Mesendoderm (in vitro differentiated cells): ENCODE results near the gene OR5I1.

Experiments used
- DNase-seq: peaks from one replicate; pipeline ENCODE4 v3.0.0; 2013
- H2AK5ac ChIP-seq: 2 replicates; pipeline ENCODE4 v1.6.1; 2013; ENCODE audit warnings: low read length, inconsistent platforms
- H2BK120ac ChIP-seq: 2 replicates; pipeline ENCODE4 v1.6.1; 2013; ENCODE audit warnings: low read depth, mild to moderate bottlenecking, low read length, moderate library complexity, mixed read lengths
- H2BK15ac ChIP-seq: replicated peaks from 2 replicates; pipeline ENCODE4 v1.6.1; 2013; ENCODE audit warnings: low read depth, mild to moderate bottlenecking, moderate library complexity
- H2BK5ac ChIP-seq: 2 replicates; pipeline ENCODE4 v1.6.1; 2013; ENCODE audit warnings: low read length, inconsistent platforms
- H3K18ac ChIP-seq: 2 replicates; pipeline ENCODE4 v1.6.1; 2013; ENCODE audit warnings: mild to moderate bottlenecking, low read length, mixed read lengths
- H3K23ac ChIP-seq: one replicate; pipeline ENCODE4 v1.6.1; 2013; ENCODE audit warnings: low read length
- H3K27ac ChIP-seq: 2 replicates; pipeline ENCODE4 v1.5.1; 2013; ENCODE audit warnings: low read depth, mild to moderate bottlenecking, inconsistent platforms, low read length, moderate library complexity
- H3K27me3 ChIP-seq: 2 replicates; pipeline ENCODE4 v1.6.1; 2013; ENCODE audit warnings: low read length, control low read depth, mild to moderate bottlenecking, inconsistent platforms; ENCODE audit not compliant: insufficient read depth, poor library complexity
- H3K36me3 ChIP-seq: 2 replicates; pipeline ENCODE4 v1.6.1; 2013; ENCODE audit warnings: low read length, inconsistent platforms; ENCODE audit not compliant: control insufficient read depth, insufficient read depth
- H3K4ac ChIP-seq: one replicate; pipeline ENCODE4 v1.6.1; 2013; ENCODE audit warnings: low read depth, mild to moderate bottlenecking, low read length, moderate library complexity
- H3K4me1 ChIP-seq: 2 replicates; pipeline ENCODE4 v1.6.1; 2013; ENCODE audit warnings: low read depth, low read length, inconsistent platforms; ENCODE audit not compliant: control insufficient read depth
- H3K4me2 ChIP-seq: 2 replicates; pipeline ENCODE4 v1.6.1; 2013; ENCODE audit warnings: low read length
- H3K4me3 ChIP-seq: 2 replicates; pipeline ENCODE4 v1.5.1; 2013; ENCODE audit warnings: mild to moderate bottlenecking, low read length
- H3K56ac ChIP-seq: one replicate; pipeline ENCODE4 v1.6.1; 2013; ENCODE audit warnings: low read length
- H3K79me1 ChIP-seq: 2 replicates; pipeline ENCODE4 v1.6.1; 2013; ENCODE audit warnings: low read length, inconsistent platforms
- H3K79me2 ChIP-seq: 2 replicates; pipeline ENCODE4 v1.6.1; 2013; ENCODE audit warnings: mild to moderate bottlenecking, low read length; ENCODE audit not compliant: control insufficient read depth, insufficient read depth
- H3K9ac ChIP-seq: 2 replicates; pipeline ENCODE4 v1.6.1; 2013; ENCODE audit warnings: low read length, inconsistent platforms
- H4K5ac ChIP-seq: one replicate; pipeline ENCODE4 v1.6.1; 2013; ENCODE audit warnings: low read length
- H4K8ac ChIP-seq: one replicate; pipeline ENCODE4 v1.6.1; 2013; ENCODE audit warnings: low read depth, mild to moderate bottlenecking, control low read depth, low read length, moderate library complexity
- WGBS: extraction: QIAGEN DNeasy Blood & Tissue Kit; methylation state at CpG from one replicate; pipeline ENCODE4 v1.1.7; 2013; ENCODE audit warnings: low lambda C conversion rate, missing lambda C conversion rate; ENCODE audit not compliant: insufficient coverage; ENCODE audit errors: extremely low coverage; 5-methylcytosine and 5-hydroxymethylcytosine counted together

OR5I1 gene

DNA sequence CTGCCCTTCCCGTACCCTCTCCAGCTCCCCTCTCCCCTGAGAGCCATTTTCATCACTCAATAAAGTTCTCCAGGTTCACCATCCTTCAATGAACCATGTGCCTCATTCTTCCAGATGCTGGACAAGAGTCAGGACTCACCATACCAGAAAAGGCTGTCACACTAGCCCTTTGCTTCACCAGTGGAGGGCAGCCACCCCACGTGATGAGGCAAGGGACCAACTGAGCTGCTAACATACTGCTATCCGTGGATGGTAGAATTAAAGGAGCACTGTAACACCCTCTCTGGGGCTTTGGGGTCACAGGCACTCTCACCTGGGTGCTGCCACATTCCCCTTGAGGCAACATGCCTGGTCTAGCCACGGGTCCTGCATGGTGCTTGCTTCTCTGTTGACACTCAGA lies 13.1 kb upstream of the OR5I1 start:
- peak; percentile 25 for DNase-seq
- Histone ChIP-seq H3K36me3 (no peaks in the 10 kb centered on the region), H3K23ac (no peak overlapping the region), H3K56ac (no peak overlapping the region), H3K4me1 (no peaks in the 10 kb centered on the region), H3K4me3 (no peak overlapping the region), H3K4ac (no peak overlapping the region), H3K4me2 (no peak overlapping the region), H3K18ac (no peak overlapping the region), H3K79me2 (no peaks in the 10 kb centered on the region), H3K27ac (no peak overlapping the region), H4K8ac (no peak overlapping the region), H2AK5ac (no peak overlapping the region), H3K9ac (no peak overlapping the region), H3K27me3 (no peaks in the 10 kb centered on the region), H4K5ac (no peak overlapping the region), H2BK120ac (no peak overlapping the region), H3K79me1 (no peaks in the 10 kb centered on the region), H2BK5ac (no peak overlapping the region), H2BK15ac (no peak overlapping the region)
- no CpG with 5 or more reads among the region's 4 CpGs for WGBS

DNA sequence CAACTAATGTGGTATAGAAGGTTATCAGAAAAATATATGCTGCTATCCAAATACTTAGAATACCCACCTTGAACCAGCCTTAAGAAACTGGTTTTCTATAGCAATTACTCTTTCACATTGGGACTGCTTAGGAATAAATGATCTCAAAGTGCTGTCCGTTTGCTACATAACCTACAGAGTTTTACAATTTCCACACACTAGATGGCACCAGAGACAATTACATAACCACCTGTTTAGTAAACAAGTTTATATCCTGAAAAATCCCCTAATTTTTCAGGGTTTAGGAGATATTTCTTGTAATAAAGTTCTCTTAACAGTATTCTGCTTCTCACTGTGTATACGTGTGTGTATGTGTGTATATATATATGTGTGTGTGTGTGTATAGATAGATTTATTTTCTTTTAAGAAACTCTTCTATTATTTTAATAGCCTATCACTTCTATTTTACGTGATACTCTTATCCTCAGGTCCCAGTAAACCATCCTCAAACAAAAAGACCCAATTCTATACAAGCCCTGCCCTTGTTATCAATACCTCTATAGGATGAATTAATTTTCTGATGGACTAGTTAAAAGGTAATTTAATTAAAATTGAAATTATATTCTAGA lies 6.7 kb upstream of the OR5I1 start:
- H3K4me2 ChIP-seq = no peak overlapping the region
- no peak overlapping the region for H4K5ac ChIP-seq
- no peak overlapping the region for H2BK120ac ChIP-seq
- H3K4ac ChIP-seq = no peak overlapping the region
- no peak overlapping the region for H4K8ac ChIP-seq
- H3K4me3 ChIP-seq = no peak overlapping the region
- no peak overlapping the region for H3K18ac ChIP-seq
- no CpG with 5 or more reads among the region's 3 CpGs for WGBS
- no peaks in the 10 kb centered on the region for H3K36me3 ChIP-seq
- no peak overlapping the region for H3K23ac ChIP-seq
- H2BK15ac ChIP-seq = no peak overlapping the region
- peak; percentile 69 for DNase-seq
- H2BK5ac ChIP-seq = no peak overlapping the region
- H2AK5ac ChIP-seq = no peak overlapping the region
- no peaks in the 10 kb centered on the region for H3K4me1 ChIP-seq
- H3K79me1 ChIP-seq = no peaks in the 10 kb centered on the region
- no peak overlapping the region for H3K27ac ChIP-seq
- H3K56ac ChIP-seq = no peak overlapping the region
- no peaks in the 10 kb centered on the region for H3K27me3 ChIP-seq
- no peaks in the 10 kb centered on the region for H3K79me2 ChIP-seq
- no peak overlapping the region for H3K9ac ChIP-seq

DNA sequence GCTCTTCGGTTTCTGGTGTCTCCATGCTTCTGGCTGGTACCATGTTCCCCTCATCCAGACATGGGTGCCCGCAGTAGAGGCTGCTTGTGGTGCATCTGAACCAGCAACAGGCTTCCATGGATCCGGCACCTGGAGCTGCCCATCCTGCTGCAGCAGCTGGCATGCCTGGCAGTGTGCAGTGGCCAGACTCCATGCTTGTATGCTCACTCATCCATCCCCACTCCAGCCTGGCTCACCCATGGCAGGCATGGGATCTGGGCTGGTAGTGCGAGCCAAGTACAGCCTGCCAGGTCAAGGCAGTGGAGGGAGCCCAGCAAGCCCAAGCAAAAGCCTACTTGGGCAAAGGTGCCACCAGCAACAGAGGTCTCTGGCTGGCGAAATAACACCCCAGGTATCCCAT lies 15.7 kb downstream of the OR5I1 start:
- Histone ChIP-seq H4K5ac (no peak overlapping the region), H3K4me2 (no peak overlapping the region), H3K9ac (no peak overlapping the region), H2BK5ac (no peak overlapping the region), H3K4me1 (no peaks in the 10 kb centered on the region), H3K27ac (no peak overlapping the region), H3K4me3 (no peak overlapping the region), H3K27me3 (no peaks in the 10 kb centered on the region), H3K4ac (no peak overlapping the region), H3K36me3 (no peaks in the 10 kb centered on the region), H2BK15ac (no peak overlapping the region), H3K79me1 (no peaks in the 10 kb centered on the region), H2AK5ac (no peak overlapping the region), H3K56ac (no peak overlapping the region), H2BK120ac (no peak overlapping the region), H3K79me2 (no peaks in the 10 kb centered on the region), H3K23ac (no peak overlapping the region), H4K8ac (no peak overlapping the region), H3K18ac (no peak overlapping the region)
- no peak for DNase-seq
- no CpG with 5 or more reads among the region's 5 CpGs for WGBS

DNA sequence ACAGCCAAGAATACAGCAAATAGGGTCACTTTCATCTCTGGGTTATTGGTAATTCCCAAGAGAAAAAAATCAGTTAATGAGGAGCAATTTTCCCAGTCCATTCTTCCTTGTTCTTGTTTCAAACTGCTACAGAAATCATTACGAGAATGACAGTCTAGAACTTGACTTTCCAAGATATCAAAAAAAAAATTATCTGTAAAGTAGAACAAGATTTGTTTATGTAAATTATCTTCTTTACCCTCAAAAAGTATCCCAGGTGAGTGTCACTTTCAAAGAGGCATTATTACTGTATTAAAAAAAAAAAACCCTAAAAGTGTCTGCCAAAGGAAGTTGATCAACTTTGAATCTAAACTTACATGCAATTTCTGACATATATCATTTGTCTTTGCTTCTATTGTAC lies 21.7 kb downstream of the OR5I1 start, which contains the start of gene OR5W2:
TSS of gene OR5W2 (minus strand) at position 101 of the 400 bp plus-strand sequence. CDS start at position 101, 0 bp downstream.
- WGBS = no CpG with 5 or more reads among the region's 1 CpG
- H4K5ac ChIP-seq = no peak within 1 kb of the TSS
- H3K56ac ChIP-seq = no peak within 1 kb of the TSS
- H3K9ac ChIP-seq = no peak within 1 kb of the TSS
- H2AK5ac ChIP-seq = no peak within 1 kb of the TSS
- H2BK5ac ChIP-seq = no peak within 1 kb of the TSS
- no peak within 1 kb of the TSS for H3K27ac ChIP-seq
- H3K23ac ChIP-seq = no peak within 1 kb of the TSS
- DNase-seq = no peak
- H2BK15ac ChIP-seq = no peak within 1 kb of the TSS
- no peaks in the 10 kb centered on the region for H3K27me3 ChIP-seq
- no peak within 1 kb of the TSS for H2BK120ac ChIP-seq
- H3K18ac ChIP-seq = no peak within 1 kb of the TSS
- no peaks in the 10 kb centered on the region for H3K36me3 ChIP-seq
- no peaks in the 10 kb centered on the region for H3K79me2 ChIP-seq
- no peaks in the 10 kb centered on the region for H3K79me1 ChIP-seq
- H3K4me1 ChIP-seq = no peaks in the 10 kb centered on the region
- no peak within 1 kb of the TSS for H4K8ac ChIP-seq
- H3K4me2 ChIP-seq = no peak within 1 kb of the TSS
- no peak within 1 kb of the TSS for H3K4me3 ChIP-seq
- no peak within 1 kb of the TSS for H3K4ac ChIP-seq

GRCh38 chr11:55902308-55902707 lies 33.9 kb downstream of the OR5I1 start:
- Histone ChIP-seq H3K4ac (no peak overlapping the region), H3K79me1 (no peaks in the 10 kb centered on the region), H2AK5ac (no peak overlapping the region), H2BK5ac (no peak overlapping the region), H3K18ac (no peak overlapping the region), H4K8ac (no peak overlapping the region), H3K4me1 (no peaks in the 10 kb centered on the region), H2BK15ac (no peak overlapping the region), H3K4me2 (no peak overlapping the region), H3K4me3 (no peak overlapping the region), H3K79me2 (no peaks in the 10 kb centered on the region), H3K23ac (no peak overlapping the region), H3K27ac (no peak overlapping the region), H3K56ac (no peak overlapping the region), H4K5ac (no peak overlapping the region), H3K36me3 (no peaks in the 10 kb centered on the region), H3K27me3 (no peaks in the 10 kb centered on the region), H2BK120ac (no peak overlapping the region), H3K9ac (no peak overlapping the region)
- no CpG with 5 or more reads among the region's 2 CpGs for WGBS
- DNase-seq = no peak

- no peak overlapping the region for H3K4me2 ChIP-seq
- no peak overlapping the region for H3K18ac ChIP-seq
- no peaks in the 10 kb centered on the region for H3K27me3 ChIP-seq
- DNase-seq = peak; percentile 3
- no peak overlapping the region for H3K27ac ChIP-seq
- no CpG with 5 or more reads among the region's 8 CpGs for WGBS
- no peaks in the 10 kb centered on the region for H3K4me1 ChIP-seq
- H2BK5ac ChIP-seq = no peak overlapping the region
- no peaks in the 10 kb centered on the region for H3K79me1 ChIP-seq
- no peak overlapping the region for H4K5ac ChIP-seq
- H3K9ac ChIP-seq = no peak overlapping the region
- H3K79me2 ChIP-seq = no peaks in the 10 kb centered on the region
- H2BK15ac ChIP-seq = no peak overlapping the region
- H2AK5ac ChIP-seq = no peak overlapping the region
- H3K36me3 ChIP-seq = no peaks in the 10 kb centered on the region
- H2BK120ac ChIP-seq = no peak overlapping the region
- no peak overlapping the region for H3K4ac ChIP-seq
- no peak overlapping the region for H4K8ac ChIP-seq
- H3K23ac ChIP-seq = no peak overlapping the region
- H3K4me3 ChIP-seq = no peak overlapping the region
- no peak overlapping the region for H3K56ac ChIP-seq
Observed at GRCh38 chr11:55895216-55895615, 41.0 kb downstream of the OR5I1 start.
